HG03025 (cell line): ENCODE measurements around the gene BRIX1.
"Not testable (repeated sequence)": the region's sequence is repeated elsewhere in the genome, so short reads cannot be mapped to it uniquely, and the experiment has no call there.

ENCODE experiments used
- ATAC-seq: cut with Tn5 transposase; IDR thresholded peaks from one replicate; pipeline ENCODE4 v1.9.1; 2021; ENCODE audit warnings: mild to moderate bottlenecking, moderate library complexity; ENCODE audit not compliant: unreplicated experiment, low FRiP score

BRIX1 gene

GRCh38 chr5:34914671-34915138, 806 bp upstream of the BRIX1 start:
- ATAC-seq: peak; percentile 6

- ATAC-seq: peak; percentile 10
These were observed 313 bp downstream of the BRIX1 start for GRCh38 chr5:34915856-34916192.

GRCh38 chr5:34916518-34916917, 1.0 kb downstream of the BRIX1 start:
- ATAC-seq: no peak

GRCh38 chr5:34918025-34918424, 2.5 kb downstream of the BRIX1 start:
- ATAC-seq: no peak

- no peak for ATAC-seq
These were observed 3.6 kb downstream of the BRIX1 start for GRCh38 chr5:34919077-34919476.

- ATAC-seq: not testable (repeated sequence)
These were observed 7.7 kb downstream of the BRIX1 start for GRCh38 chr5:34923256-34923655.

- no peak for ATAC-seq
These were observed 8.4 kb downstream of the BRIX1 start for GRCh38 chr5:34923694-34924461.

GRCh38 chr5:34924462-34924765, 8.9 kb downstream of the BRIX1 start:
- no peak for ATAC-seq

- no peak for ATAC-seq
These were observed 10.9 kb downstream of the BRIX1 start for GRCh38 chr5:34926318-34926888.

- ATAC-seq: no peak
These were observed 12.3 kb downstream of the BRIX1 start for GRCh38 chr5:34927785-34928184.

- ATAC-seq: no peak
These were observed 12.8 kb downstream of the BRIX1 start for GRCh38 chr5:34928267-34928666.

GRCh38 chr5:34929134-34929719, 13.7 kb downstream of the BRIX1 start, which contains the start of gene DNAJC21:
Gene DNAJC21 (plus strand): TSS chr5:34929559. CDS start chr5:34929820, 261 bp downstream.
- ATAC-seq: peak; percentile 90

- ATAC-seq: peak; percentile 79
These were observed 14.4 kb downstream of the BRIX1 start for GRCh38 chr5:34929720-34930461.

- ATAC-seq: no peak
These were observed 14.9 kb downstream of the BRIX1 start for GRCh38 chr5:34930462-34930844.

- no peak for ATAC-seq
These were observed 15.4 kb downstream of the BRIX1 start for GRCh38 chr5:34930870-34931269.

- no peak for ATAC-seq
These were observed 17.4 kb downstream of the BRIX1 start for GRCh38 chr5:34932947-34933346.

- no peak for ATAC-seq
These were observed 26.4 kb downstream of the BRIX1 start for GRCh38 chr5:34941936-34942335.

GRCh38 chr5:34944044-34944443, 28.5 kb downstream of the BRIX1 start:
- ATAC-seq: no peak

- no peak for ATAC-seq
These were observed 29.0 kb downstream of the BRIX1 start for GRCh38 chr5:34944460-34945047.

- ATAC-seq: no peak
These were observed 41.8 kb downstream of the BRIX1 start for GRCh38 chr5:34957321-34957720.
